ENCODE data around the gene ZNF576.

ZNF576 gene

DNA sequence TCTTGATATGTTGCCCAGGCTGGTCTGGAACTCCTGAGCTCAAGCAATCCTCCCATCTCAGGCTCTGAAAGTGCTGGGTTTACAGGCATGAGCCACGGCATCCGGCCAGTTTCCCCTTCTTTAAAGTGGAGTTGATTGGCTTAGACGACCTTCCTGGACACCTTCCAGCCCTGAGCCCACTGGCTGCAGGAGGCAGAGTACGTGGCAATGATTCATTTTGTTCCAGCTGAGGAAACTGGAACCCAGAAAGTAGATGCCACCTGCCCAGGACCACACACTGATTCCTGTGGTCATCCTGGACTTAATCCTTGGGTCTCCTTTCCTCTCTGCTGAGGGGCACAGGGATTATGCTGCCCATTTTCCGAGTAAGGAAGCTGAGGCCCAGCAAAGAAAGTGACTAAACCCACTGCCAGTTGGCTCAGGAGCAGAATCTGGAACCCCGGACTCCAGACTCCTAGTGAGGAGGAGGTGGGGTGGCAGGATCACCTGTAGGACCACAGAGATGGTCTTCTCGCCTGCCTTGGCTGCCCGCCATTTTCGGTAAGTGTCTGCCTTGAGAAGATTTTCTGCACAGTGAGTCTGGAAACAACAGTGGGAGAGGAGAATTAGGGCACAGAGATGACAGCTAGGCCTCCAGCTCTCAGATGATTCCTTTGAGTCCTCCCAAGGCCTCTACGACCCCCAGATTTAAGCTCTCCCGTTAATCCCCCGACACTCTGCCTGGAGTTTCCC, 21.8 kb upstream of the ZNF576 start:
- TF ChIP-seq, protein P1, sequence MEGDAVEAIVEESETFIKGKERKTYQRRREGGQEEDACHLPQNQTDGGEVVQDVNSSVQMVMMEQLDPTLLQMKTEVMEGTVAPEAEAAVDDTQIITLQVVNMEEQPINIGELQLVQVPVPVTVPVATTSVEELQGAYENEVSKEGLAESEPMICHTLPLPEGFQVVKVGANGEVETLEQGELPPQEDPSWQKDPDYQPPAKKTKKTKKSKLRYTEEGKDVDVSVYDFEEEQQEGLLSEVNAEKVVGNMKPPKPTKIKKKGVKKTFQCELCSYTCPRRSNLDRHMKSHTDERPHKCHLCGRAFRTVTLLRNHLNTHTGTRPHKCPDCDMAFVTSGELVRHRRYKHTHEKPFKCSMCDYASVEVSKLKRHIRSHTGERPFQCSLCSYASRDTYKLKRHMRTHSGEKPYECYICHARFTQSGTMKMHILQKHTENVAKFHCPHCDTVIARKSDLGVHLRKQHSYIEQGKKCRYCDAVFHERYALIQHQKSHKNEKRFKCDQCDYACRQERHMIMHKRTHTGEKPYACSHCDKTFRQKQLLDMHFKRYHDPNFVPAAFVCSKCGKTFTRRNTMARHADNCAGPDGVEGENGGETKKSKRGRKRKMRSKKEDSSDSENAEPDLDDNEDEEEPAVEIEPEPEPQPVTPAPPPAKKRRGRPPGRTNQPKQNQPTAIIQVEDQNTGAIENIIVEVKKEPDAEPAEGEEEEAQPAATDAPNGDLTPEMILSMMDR (IDR thresholded peaks at IDR 0.05; ENCODE audit: borderline replicate concordance, control extremely low read depth, extremely low read depth, insufficient read depth, missing control alignments): no peak
- in situ Hi-C loops (cut with MboI; ENCODE audit: low sequenced_read_pairs, unreplicated experiment): no loop called here
- no peak for DNase-seq (ENCODE audit: low spot score)

GRCh38 chr19:43575156-43575950, 21.0 kb upstream of the ZNF576 start, which contains the start of the genes PINLYP and XRCC1:
TSS of gene PINLYP (plus strand) at chr19:43575801. CDS start at chr19:43577192, 1,391 bp downstream.
TSS of gene XRCC1 (minus strand) at chr19:43575527. CDS start at chr19:43575458, 69 bp downstream.
- TF ChIP-seq, protein P1 (IDR thresholded peaks at IDR 0.05; ENCODE audit: borderline replicate concordance, control extremely low read depth, extremely low read depth, insufficient read depth, missing control alignments): no peak
- in situ Hi-C loops (cut with MboI; ENCODE audit: low sequenced_read_pairs, unreplicated experiment): no loop called here
- DNase-seq (ENCODE audit: low spot score): peak; percentile 99

- no peak for DNase-seq (ENCODE audit: low spot score)
- TF ChIP-seq, protein P1 (IDR thresholded peaks at IDR 0.05; ENCODE audit: borderline replicate concordance, control extremely low read depth, extremely low read depth, insufficient read depth, missing control alignments): no peak
- in situ Hi-C loops (cut with MboI; ENCODE audit: low sequenced_read_pairs, unreplicated experiment): no loop called here
These were observed 20.2 kb upstream of the ZNF576 start for GRCh38 chr19:43575955-43576878.

- TF ChIP-seq, protein P1 (IDR thresholded peaks at IDR 0.05; ENCODE audit: borderline replicate concordance, control extremely low read depth, extremely low read depth, insufficient read depth, missing control alignments): no peak
- in situ Hi-C loops (cut with MboI; ENCODE audit: low sequenced_read_pairs, unreplicated experiment): no loop called here
- DNase-seq (ENCODE audit: low spot score): no peak
These were observed 17.6 kb upstream of the ZNF576 start for GRCh38 chr19:43578787-43579186.

GRCh38 chr19:43581467-43581866, 14.9 kb upstream of the ZNF576 start:
- no peak for DNase-seq (ENCODE audit: low spot score)
- TF ChIP-seq, protein P1 (IDR thresholded peaks at IDR 0.05; ENCODE audit: borderline replicate concordance, control extremely low read depth, extremely low read depth, insufficient read depth, missing control alignments): no peak
- in situ Hi-C loops (cut with MboI; ENCODE audit: low sequenced_read_pairs, unreplicated experiment): no loop called here

- TF ChIP-seq, protein P1 (IDR thresholded peaks at IDR 0.05; ENCODE audit: borderline replicate concordance, control extremely low read depth, extremely low read depth, insufficient read depth, missing control alignments): no peak
- DNase-seq (ENCODE audit: low spot score): no peak
- in situ Hi-C loops (cut with MboI; ENCODE audit: low sequenced_read_pairs, unreplicated experiment): no loop called here
These were observed 13.9 kb upstream of the ZNF576 start for GRCh38 chr19:43582495-43582894.

All from GM13976 (cell line).